Keratinocyte (primary cell): ENCODE data around the gene ZC3H12A. TPM values are rescaled to one million over a fixed set of nuclear protein-coding genes. Genes with fewer than 3 reads are reported as not detected.

Source experiments
- DNase-seq: peaks from one replicate; pipeline ENCODE4 v3.0.0-alpha.2; 2011; ENCODE audit warnings: low read depth, missing footprints, low spot score
- FAIRE-seq: peaks from 2 replicates; lab custom pipeline; 2011; peaks lifted over from hg19 to GRCh38; lab: Jason Lieb, UNC
- H2AFZ ChIP-seq: 2 replicates; pipeline ENCODE4 v1.6.0; 2012; ENCODE audit warnings: low read length, control low read depth, inconsistent platforms; ENCODE audit not compliant: control insufficient read depth
- H3K27ac ChIP-seq: 2 replicates; pipeline ENCODE4 v1.5.1; 2011; ENCODE audit warnings: low read length; ENCODE audit not compliant: control insufficient read depth, insufficient read depth
- H3K27me3 ChIP-seq: 3 replicates; pipeline ENCODE4 v1.6.0; 2011; ENCODE audit warnings: low read length; ENCODE audit not compliant: control insufficient read depth, insufficient read depth; ENCODE audit errors: extremely low read depth
- H3K36me3 ChIP-seq, 2 experiments: 2 replicates in 1 of 2; 3 replicates in 1 of 2; pipeline ENCODE4 v1.5.1; 2011; ENCODE audit warnings: low read length in 2 of 2, mild to moderate bottlenecking in 1 of 2; ENCODE audit not compliant: control insufficient read depth in 2 of 2, insufficient read depth in 2 of 2; ENCODE audit errors: extremely low read depth in 1 of 2
- H3K4me1 ChIP-seq: 3 replicates; pipeline ENCODE4 v1.5.1; 2011; ENCODE audit warnings: low read length; ENCODE audit not compliant: control insufficient read depth, insufficient read depth; ENCODE audit errors: extremely low read depth
- H3K4me2 ChIP-seq: 3 replicates; pipeline ENCODE4 v1.6.0; 2011; ENCODE audit warnings: low read depth, low read length; ENCODE audit not compliant: control insufficient read depth, insufficient read depth; ENCODE audit errors: extremely low read depth
- H3K4me3 ChIP-seq, 3 experiments: fragments of 200-600 bp in 1 of 3; sonication (generic) in 1 of 3; 2 replicates in 2 of 3; 3 replicates in 1 of 3; pipeline ENCODE4 v1.5.1; 2011 to 2016; ENCODE audit warnings: low read length in 3 of 3, mild to moderate bottlenecking in 3 of 3, control low read depth in 2 of 3, inconsistent platforms in 1 of 3, low read depth in 1 of 3, mixed read lengths in 1 of 3, mixed run types in 1 of 3, moderate library complexity in 1 of 3; ENCODE audit not compliant: control insufficient read depth in 2 of 3, insufficient read depth in 2 of 3; ENCODE audit errors: extremely low read depth in 1 of 3
- H3K79me2 ChIP-seq: 2 replicates; pipeline ENCODE4 v1.6.0; 2012; ENCODE audit warnings: low read length; ENCODE audit not compliant: control insufficient read depth, insufficient read depth
- H3K9ac ChIP-seq: 3 replicates; pipeline ENCODE4 v1.6.0; 2011; ENCODE audit warnings: low read length; ENCODE audit not compliant: control insufficient read depth, insufficient read depth; ENCODE audit errors: extremely low read depth
- H3K9me1 ChIP-seq: 3 replicates; pipeline ENCODE4 v1.6.0; 2011; ENCODE audit warnings: low read length; ENCODE audit not compliant: control insufficient read depth, insufficient read depth; ENCODE audit errors: extremely low read depth
- H3K9me3 ChIP-seq: 2 replicates; pipeline ENCODE4 v1.5.1; 2012; ENCODE audit warnings: low read depth, low read length; ENCODE audit not compliant: control insufficient read depth
- H4K20me1 ChIP-seq: 3 replicates; pipeline ENCODE4 v1.6.0; 2011; ENCODE audit warnings: low read length; ENCODE audit not compliant: control insufficient read depth, insufficient read depth; ENCODE audit errors: extremely low read depth
- CTCF ChIP-seq, 3 experiments: IDR thresholded peaks in 1 of 3; conservative IDR thresholded peaks in 1 of 3; optimal IDR thresholded peaks in 1 of 3; 2 replicates in 2 of 3; 3 replicates in 1 of 3; pipeline versions ENCODE3 to v1.5.1; 2011; ENCODE audit warnings: low read length in 3 of 3, mild to moderate bottlenecking in 3 of 3, moderate library complexity in 2 of 3, control low read depth in 1 of 3, inconsistent platforms in 1 of 3; ENCODE audit not compliant: insufficient read depth in 2 of 3; ENCODE audit errors: extremely low read depth in 1 of 3
- EZH2 ChIP-seq: IDR thresholded peaks from one replicate; pipeline ENCODE4 v1.6.1; 2012; ENCODE audit warnings: inconsistent platforms, mild to moderate bottlenecking, low read length, moderate library complexity
- dilution Hi-C: fragments of 300-500 bp; cut with MboI; formaldehyde crosslinking; loops from one replicate; pipeline ENCODE4 v1.7.0; 2020; ENCODE audit warnings: low sequenced_read_pairs; ENCODE audit not compliant: extremely low pct_ligation_motif_present
- polyA plus RNA-seq, 5 experiments: library from polyadenylated mRNA; depleted of rRNA in 3 of 5; stranded (reverse) in 3 of 5; stranded (forward) in 1 of 5; unstranded in 1 of 5; fragments of >200 nt; gene quantifications; 1 replicate in 1 of 5; 2 replicates in 3 of 5; 3 replicates in 1 of 5; pipeline versions ENCODE4 v1.2.1 to v1.2.3, GENCODE V29; 2011 to 2012; ENCODE audit warnings: missing spikeins in 2 of 5, low read depth in 1 of 5, low replicate concordance in 1 of 5

Gene ZC3H12A
- polyA plus RNA-seq, 1 donor (not counting 4 experiments of a cell fraction or from before 2014, with no cell fraction given) = 24.4 TPM

GRCh38 chr1:37458551-37458950 lies 15.8 kb upstream of the ZC3H12A start:
- Histone ChIP-seq H3K79me2 (no peaks in the 10 kb centered on the region), H3K27ac (no peak overlapping the region), H3K4me2 (no peak overlapping the region), H3K9ac (no peak overlapping the region), H3K9me1 (no peaks in the 10 kb centered on the region), H2AFZ (no peak overlapping the region), H3K9me3 (no peaks in the 10 kb centered on the region), H3K4me3 (no peak overlapping the region), H4K20me1 (no peaks in the 10 kb centered on the region), H3K36me3 (no peaks in the 10 kb centered on the region), H3K27me3 (no peaks in the 10 kb centered on the region), H3K4me1 (peaks cover 12% of the 10 kb centered on the region)
- dilution Hi-C loops = no loop called here
- FAIRE-seq (no peak), DNase-seq (no peak)
- TF ChIP-seq EZH2 (no peak), CTCF (optimal IDR thresholded peaks at IDR 0.05 in 1 of 3, IDR thresholded peaks at IDR 0.05 in 1 of 3, conservative IDR thresholded peaks at IDR 0.05 in 1 of 3; ENCODE audit: extremely low read depth in 1 of 3, insufficient read depth in 2 of 3, low read length in 3 of 3) (peak in 1 of 3 experiments; percentile 50)

GRCh38 chr1:37461698-37462436 lies 12.5 kb upstream of the ZC3H12A start:
- dilution Hi-C loops = no loop called here
- no peaks in the 10 kb centered on the region for H3K9me1 ChIP-seq

More at GRCh38 chr1:37461698-37462436, 12.5 kb upstream of the ZC3H12A start:
- H3K27ac ChIP-seq = no peak overlapping the region
- no peak overlapping the region for H3K4me2 ChIP-seq
- FAIRE-seq = no peak
- no peaks in the 10 kb centered on the region for H3K27me3 ChIP-seq
- no peaks in the 10 kb centered on the region for H3K4me1 ChIP-seq
- H3K4me3 ChIP-seq = no peak overlapping the region
- H3K79me2 ChIP-seq = no peaks in the 10 kb centered on the region
- no peaks in the 10 kb centered on the region for H3K36me3 ChIP-seq
- no peak for DNase-seq
- H3K9me3 ChIP-seq = no peaks in the 10 kb centered on the region
- H4K20me1 ChIP-seq = no peaks in the 10 kb centered on the region
- TF ChIP-seq EZH2 = no peak
- no peak overlapping the region for H3K9ac ChIP-seq
- H2AFZ ChIP-seq = no peak overlapping the region
